Stimulated activated CD8-positive, alpha-beta memory T cell treated with anti-CD3 and anti-CD28 coated beads, Interleukin-12 subunit alpha, Interleukin-12 subunit beta, amount 100 ng/mL, for 4 hours (primary cell): ENCODE measurements around the gene NCLN.
A peak's percentile ranks its signal among the peaks of the same experiment; 100 is the strongest.
"Not testable (repeated sequence)": the region's sequence is repeated elsewhere in the genome, so short reads cannot be mapped to it uniquely, and the experiment has no call there.

ENCODE experiments used
- DNase-seq: peaks from one replicate; pipeline ENCODE4 v3.0.0-alpha.2; 2020; ENCODE audit warnings: low read depth

The NCLN gene

GRCh38 chr19:3154957-3155736 is 30.6 kb upstream of the NCLN start:
- DNase-seq = peak; percentile 50

GRCh38 chr19:3157096-3157845 is 28.5 kb upstream of the NCLN start:
- no peak for DNase-seq

GRCh38 chr19:3159565-3159964 is 26.2 kb upstream of the NCLN start:
- DNase-seq = no peak

- no peak for DNase-seq
These were observed 25.5 kb upstream of the NCLN start for GRCh38 chr19:3160219-3160618.

GRCh38 chr19:3161453-3161852 is 24.3 kb upstream of the NCLN start:
- DNase-seq = no peak

GRCh38 chr19:3162418-3163229 is 23.1 kb upstream of the NCLN start:
- DNase-seq = no peak

- DNase-seq = peak; percentile 53
These were observed 22.4 kb upstream of the NCLN start for GRCh38 chr19:3163230-3163886.

- DNase-seq = no peak
These were observed 21.8 kb upstream of the NCLN start for GRCh38 chr19:3163943-3164342.

GRCh38 chr19:3167533-3168272 is 18.0 kb upstream of the NCLN start:
- DNase-seq = no peak

GRCh38 chr19:3171894-3172672 is 13.6 kb upstream of the NCLN start:
- DNase-seq = no peak

GRCh38 chr19:3172673-3173000 is 13.1 kb upstream of the NCLN start:
- not testable (repeated sequence) for DNase-seq

- DNase-seq = no peak
These were observed 9.7 kb upstream of the NCLN start for GRCh38 chr19:3175781-3176714.

GRCh38 chr19:3176715-3177501 is 8.8 kb upstream of the NCLN start:
- peak; percentile 57 for DNase-seq

- peak; percentile 35 for DNase-seq
These were observed 7.3 kb upstream of the NCLN start, which contains the start of gene S1PR4 for GRCh38 chr19:3178377-3178972. S1PR4 (plus strand) TSS chr19:3178769; CDS start chr19:3178793, 24 bp downstream.

- DNase-seq = no peak
These were observed 6.6 kb upstream of the NCLN start for GRCh38 chr19:3178973-3179738.

- DNase-seq = no peak
These were observed 5.9 kb upstream of the NCLN start for GRCh38 chr19:3179739-3180293.
